IMR-90 (cell line): ENCODE data around the gene COLGALT1. TPM values are rescaled to one million over a fixed set of nuclear protein-coding genes. Genes with fewer than 3 reads are reported as not detected.

ENCODE experiments used
- ATAC-seq: fragments of 200-7000 bp; cut with Tn5 transposase; 2 replicates; pipeline ENCODE4 v1.9.1; 2020; ENCODE audit warnings: low read depth, mild to moderate bottlenecking, moderate library complexity
- BruUV-seq: library from RNA; stranded (reverse); fragments of 400-500 nt; replicated peaks from 2 replicates; lab custom pipeline; 2021; lab: Mats Ljungman, UMichigan
- CTCF ChIA-PET: fragments of 300-600 bp; formaldehyde crosslinking; extraction: SDS; loops from one replicate; lab custom pipeline; 2021; ENCODE audit warnings: antibody characterized with exemption; lab: Yijun Ruan, JAX
- POLR2A ChIA-PET: fragments of 300-600 bp; sonication (Branson Sonifier 250); formaldehyde crosslinking; loops from one replicate; lab custom pipeline; 2022; ENCODE audit warnings: antibody characterized with exemption; ENCODE audit not compliant: unreplicated experiment; lab: Charles Lee
- DNase-seq: peaks from one replicate; pipeline ENCODE4 v3.0.0; 2013
- H2AFZ ChIP-seq: replicated peaks from 2 replicates; pipeline ENCODE3; 2013; ENCODE audit warnings: low read length, mild to moderate bottlenecking; ENCODE audit not compliant: poor library complexity
- H2AK5ac ChIP-seq: 2 replicates; pipeline ENCODE4 v1.6.1; 2013; ENCODE audit warnings: low read depth, low read length, inconsistent platforms
- H2AK9ac ChIP-seq: replicated peaks from 2 replicates; pipeline ENCODE3; 2013; ENCODE audit warnings: mild to moderate bottlenecking, low read depth, low read length, moderate library complexity; ENCODE audit not compliant: poor library complexity
- H2BK120ac ChIP-seq: 2 replicates; pipeline ENCODE4 v1.6.1; 2013; ENCODE audit warnings: low read depth, low read length, inconsistent platforms
- H2BK15ac ChIP-seq: 3 replicates; pipeline ENCODE4 v1.6.1; 2013; ENCODE audit warnings: low read depth, low read length, inconsistent platforms
- H2BK20ac ChIP-seq: 2 replicates; pipeline ENCODE4 v1.6.1; 2013; ENCODE audit warnings: low read depth, mild to moderate bottlenecking, inconsistent platforms, low read length, moderate library complexity
- H2BK5ac ChIP-seq: 2 replicates; pipeline ENCODE4 v1.6.1; 2013; ENCODE audit warnings: mild to moderate bottlenecking, low read depth, low read length, inconsistent platforms; ENCODE audit not compliant: poor library complexity, severe bottlenecking
- H3K14ac ChIP-seq: replicated peaks from 2 replicates; pipeline ENCODE4 v1.6.1; 2013; ENCODE audit warnings: low read depth, low read length, inconsistent platforms
- H3K18ac ChIP-seq: 2 replicates; pipeline ENCODE4 v1.6.1; 2013; ENCODE audit warnings: low read depth, low read length, control low read depth
- H3K23ac ChIP-seq: 2 replicates; pipeline ENCODE4 v1.6.1; 2013; ENCODE audit warnings: low read depth, low read length, inconsistent platforms
- H3K27ac ChIP-seq: 2 replicates; pipeline ENCODE4 v1.5.1; 2013; ENCODE audit warnings: mild to moderate bottlenecking, control low read depth, low read length; ENCODE audit not compliant: insufficient read depth
- H3K27me3 ChIP-seq: 2 replicates; pipeline ENCODE4 v1.6.1; 2013; ENCODE audit warnings: low read length; ENCODE audit not compliant: control insufficient read depth, insufficient read depth
- H3K36me3 ChIP-seq: 2 replicates; pipeline ENCODE4 v1.6.1; 2013; ENCODE audit warnings: low read length, mixed read lengths; ENCODE audit not compliant: control insufficient read depth, insufficient read depth
- H3K4ac ChIP-seq: 2 replicates; pipeline ENCODE4 v1.6.1; 2013; ENCODE audit warnings: low read depth, low read length, inconsistent platforms
- H3K4me1 ChIP-seq: 2 replicates; pipeline ENCODE4 v1.6.1; 2013; ENCODE audit warnings: low read length, mixed read lengths; ENCODE audit not compliant: control insufficient read depth, insufficient read depth
- H3K4me2 ChIP-seq: 2 replicates; pipeline ENCODE4 v1.6.1; 2013; ENCODE audit warnings: low read depth, mild to moderate bottlenecking, control low read depth, low read length, moderate library complexity
- H3K4me3 ChIP-seq: 2 replicates; pipeline ENCODE4 v1.5.1; 2013; ENCODE audit warnings: low read depth, mild to moderate bottlenecking, control low read depth, low read length, moderate library complexity; ENCODE audit not compliant: insufficient read depth
- H3K56ac ChIP-seq: 2 replicates; pipeline ENCODE4 v1.6.1; 2013; ENCODE audit warnings: low read length, inconsistent platforms; ENCODE audit not compliant: insufficient read depth; ENCODE audit errors: extremely low read depth
- H3K79me1 ChIP-seq, 2 experiments: 2 replicates each; pipeline ENCODE4 v1.6.1; 2013; ENCODE audit warnings: low read length in 2 of 2, inconsistent platforms in 1 of 2, low read depth in 1 of 2
- H3K9ac ChIP-seq: 2 replicates; pipeline ENCODE4 v1.6.1; 2013; ENCODE audit warnings: low read depth, low read length, control low read depth
- H3K9me1 ChIP-seq: 2 replicates; pipeline ENCODE4 v1.6.1; 2013; ENCODE audit warnings: low read length, inconsistent platforms; ENCODE audit not compliant: insufficient read depth
- H3K9me3 ChIP-seq: 2 replicates; pipeline ENCODE4 v1.6.1; 2013; ENCODE audit warnings: low read length; ENCODE audit not compliant: control insufficient read depth, insufficient read depth
- H4K20me1 ChIP-seq: 2 replicates; pipeline ENCODE4 v1.6.1; 2013; ENCODE audit warnings: low read length, inconsistent platforms; ENCODE audit not compliant: insufficient read depth
- H4K5ac ChIP-seq: 2 replicates; pipeline ENCODE4 v1.6.1; 2013; ENCODE audit warnings: mild to moderate bottlenecking, low read depth, low read length, control low read depth
- H4K8ac ChIP-seq, 2 experiments: 2 replicates each; pipeline ENCODE4 v1.6.1; 2013; ENCODE audit warnings: low read depth in 2 of 2, low read length in 2 of 2, control low read depth in 1 of 2, inconsistent platforms in 1 of 2
- H4K91ac ChIP-seq: 2 replicates; pipeline ENCODE4 v1.6.1; 2013; ENCODE audit warnings: low read depth, low read length, inconsistent platforms; ENCODE audit not compliant: insufficient read depth
- CTCF ChIP-seq: conservative IDR thresholded peaks from 2 replicates; pipeline ENCODE4 v1.5.1; 2012; ENCODE audit warnings: mild to moderate bottlenecking, low read depth, low read length, improper control_type of control experiment
- MAFK ChIP-seq: IDR thresholded peaks from 2 replicates; pipeline ENCODE4 v1.6.1; 2012; ENCODE audit warnings: low read depth, low read length, improper control_type of control experiment
- WGBS, 2 experiments: methylation state at CpG; one replicate each; pipeline versions ENCODE4 v1.1.5 to v1.1.7; 2013; ENCODE audit warnings: missing lambda C conversion rate in 2 of 2; ENCODE audit not compliant: insufficient read length in 1 of 2; ENCODE audit errors: extremely low coverage in 2 of 2; 5-methylcytosine and 5-hydroxymethylcytosine counted together
- dilution Hi-C: fragments of 300-500 bp; cut with HindIII; formaldehyde crosslinking; loops from one replicate; pipeline ENCODE4 v1.14.3; 2018; ENCODE audit warnings: low sequenced_read_pairs; ENCODE audit not compliant: unreplicated experiment
- in situ Hi-C: fragments of 300-500 bp; cut with MboI; formaldehyde crosslinking; loops from 3 replicates; pipeline ENCODE4 v1.14.3; 2019; ENCODE audit warnings: low sequenced_read_pairs, inconsistent platforms, mixed read lengths
- intact Hi-C: fragments of 100-400 bp; cut with micrococcal nuclease; formaldehyde crosslinking; loops from 2 replicates; pipeline ENCODE4 v1.10.0; 2022
- polyA plus RNA-seq, 3 experiments: library from polyadenylated mRNA; depleted of rRNA; stranded (reverse); fragments of >200 nt; gene quantifications; 2 replicates each; pipeline ENCODE4 v1.2.3, GENCODE V29; 2012; ENCODE audit warnings: low replicate concordance in 1 of 3
- total RNA-seq: library from RNA; depleted of rRNA; stranded (reverse); fragments of >200 nt; gene quantifications from 2 replicates; pipeline ENCODE4 v1.2.3, GENCODE V29; 2012

COLGALT1 gene
- total and polyA plus RNA-seq, 2 of the 4 experiments (the other 2 are of a cell fraction): 77.1 to 117 TPM

GRCh38 chr19:17536955-17537354 is 18.5 kb upstream of the COLGALT1 start:
- no peaks in the 10 kb centered on the region for H3K36me3 ChIP-seq
- H3K4ac ChIP-seq: no peak overlapping the region
- H3K4me2 ChIP-seq: no peak overlapping the region
- ATAC-seq: no peak
- H3K79me1 ChIP-seq: no peaks in the 10 kb centered on the region
- no TSS peak for BruUV-seq
- H3K56ac ChIP-seq: no peak overlapping the region
- H3K4me3 ChIP-seq: no peak overlapping the region
- H3K23ac ChIP-seq: no peak overlapping the region
- dilution Hi-C loops (no loop called here), in situ Hi-C loops (no loop called here), intact Hi-C loops (no loop called here)
- POLR2A ChIA-PET: interaction anchor here (0.6 kb wide), 1 partner anchor 16 kb away, joined by 6 read pairs; no protein-coding TSS in a partner anchor
- no peak overlapping the region for H3K14ac ChIP-seq
- H2BK15ac ChIP-seq: no peak overlapping the region
- CTCF ChIA-PET: no interaction called here
- no peak overlapping the region for H4K8ac ChIP-seq
- no peak overlapping the region for H3K9ac ChIP-seq
- H4K5ac ChIP-seq: no peak overlapping the region
- H3K18ac ChIP-seq: no peak overlapping the region
- H3K27me3 ChIP-seq: peaks cover 7% of the 10 kb centered on the region; the same call in 1 of the 2 replicates
- no peak for DNase-seq
- H3K9me3 ChIP-seq: peaks cover 5% of the 10 kb centered on the region; the same call in 1 of the 2 replicates
- H2BK120ac ChIP-seq: no peak overlapping the region
- H4K91ac ChIP-seq: no peak overlapping the region
- no peak overlapping the region for H2BK20ac ChIP-seq
- peaks cover 5% of the 10 kb centered on the region; the same call in 1 of the 2 replicates for H3K4me1 ChIP-seq
- no peak overlapping the region; the same call in 1 of the 2 replicates for H2AK5ac ChIP-seq
- no peaks in the 10 kb centered on the region for H3K9me1 ChIP-seq
- no peaks in the 10 kb centered on the region for H4K20me1 ChIP-seq
- H2AK9ac ChIP-seq: no peak overlapping the region
- WGBS, 2 experiments: 57% methylated on average over 1 of the region's 6 CpGs; no CpG with 5 or more reads in 1 of the 2 experiments
- no peak overlapping the region for H3K27ac ChIP-seq
- H2BK5ac ChIP-seq: no peak overlapping the region
- no peak overlapping the region for H2AFZ ChIP-seq
- TF ChIP-seq CTCF (no peak), MAFK (no peak)
